ENCODE data around the gene GRK2. TPM values are rescaled to one million over a fixed set of nuclear protein-coding genes. Genes with fewer than 3 reads are reported as not detected.

GRK2 gene
- polyA plus RNA-seq, 1 donor from 2014 or later = 47.3 TPM

- H3F3A ChIP-seq (ENCODE audit: insufficient read depth, low read length, poor library complexity, severe bottlenecking) = no peaks in the 10 kb centered on the region
- H3K27me3 ChIP-seq (ENCODE audit: insufficient read depth, low read depth, low read length) = no peaks in the 10 kb centered on the region
- H3K9me2 ChIP-seq (ENCODE audit: insufficient read depth, low read length) = no peaks in the 10 kb centered on the region
- H4K20me1 ChIP-seq (ENCODE audit: insufficient read depth) = no peaks in the 10 kb centered on the region
- H2AFZ ChIP-seq (ENCODE audit: low read depth, low read length) = no peak overlapping the region
- no peaks in the 10 kb centered on the region for H3K9me3 ChIP-seq (ENCODE audit: low read length)
- TF ChIP-seq RAD21 (conservative IDR thresholded peaks at IDR 0.05) = no peak
- no peak for TF ChIP-seq MXI1 (conservative IDR thresholded peaks at IDR 0.05; ENCODE audit: poor library complexity, severe bottlenecking)
- TF ChIP-seq REST (IDR thresholded peaks at IDR 0.05; ENCODE audit: borderline replicate concordance) = no peak
- TF ChIP-seq EZH2 (IDR thresholded peaks at IDR 0.05; ENCODE audit: borderline replicate concordance, insufficient read depth, low read length, poor library complexity, severe bottlenecking) = no peak
- no peak for TF ChIP-seq EP300 (conservative IDR thresholded peaks at IDR 0.05; ENCODE audit: poor library complexity, severe bottlenecking)
- TF ChIP-seq TAF1 (IDR thresholded peaks at IDR 0.05; ENCODE audit: low read depth) = no peak
- TF ChIP-seq POLR2AphosphoS5 (IDR thresholded peaks at IDR 0.05) = no peak
- no peak for TF ChIP-seq SMC3 (conservative IDR thresholded peaks at IDR 0.05; ENCODE audit: poor library complexity)
- no peak for TF ChIP-seq CTCF (IDR thresholded peaks at IDR 0.05; ENCODE audit: poor library complexity, severe bottlenecking)
- peaks cover under 1% of the 10 kb centered on the region for H3K79me2 ChIP-seq (replicated peaks; ENCODE audit: insufficient read depth, low read length)
- no peak overlapping the region for H3K4me2 ChIP-seq (ENCODE audit: low read length)
- no peak overlapping the region for H3K27ac ChIP-seq (ENCODE audit: low read length)
- H3K4me3 ChIP-seq (ENCODE audit: low read length) = no peak overlapping the region
- no peak overlapping the region for H3K9ac ChIP-seq (ENCODE audit: low read length)
- no peaks in the 10 kb centered on the region for H3K36me3 ChIP-seq (ENCODE audit: insufficient read depth, low read length)
These were observed 47.0 kb downstream of the GRK2 start for GRCh38 chr11:67313125-67313890.

- no peak overlapping the region for H3K4me3 ChIP-seq (ENCODE audit: low read length)
- no peak overlapping the region for H3K27ac ChIP-seq (ENCODE audit: low read length)
- H4K20me1 ChIP-seq (ENCODE audit: insufficient read depth) = no peaks in the 10 kb centered on the region
- H2AFZ ChIP-seq (ENCODE audit: low read depth, low read length) = no peak overlapping the region
- H3K9me2 ChIP-seq (ENCODE audit: insufficient read depth, low read length) = no peaks in the 10 kb centered on the region
- peaks cover 10% of the 10 kb centered on the region for H3K79me2 ChIP-seq (replicated peaks; ENCODE audit: insufficient read depth, low read length)
- H3K27me3 ChIP-seq (ENCODE audit: insufficient read depth, low read depth, low read length) = no peaks in the 10 kb centered on the region
- H3K36me3 ChIP-seq (ENCODE audit: insufficient read depth, low read length) = no peaks in the 10 kb centered on the region
- TF ChIP-seq RAD21 (conservative IDR thresholded peaks at IDR 0.05) (no peak), EZH2 (IDR thresholded peaks at IDR 0.05; ENCODE audit: borderline replicate concordance, insufficient read depth, low read length, poor library complexity, severe bottlenecking) (no peak)
- H3K9ac ChIP-seq (ENCODE audit: low read length) = no peak overlapping the region
- no peaks in the 10 kb centered on the region for H3K9me3 ChIP-seq (ENCODE audit: low read length)
- H3F3A ChIP-seq (ENCODE audit: insufficient read depth, low read length, poor library complexity, severe bottlenecking) = no peaks in the 10 kb centered on the region
- no peak overlapping the region for H3K4me2 ChIP-seq (ENCODE audit: low read length)
These were observed 47.9 kb downstream of the GRK2 start for GRCh38 chr11:67314218-67314617.

Data from neural cell (in vitro differentiated cells).